Measurements from ENCODE around the gene SPPL3.

Gene SPPL3

DNA sequence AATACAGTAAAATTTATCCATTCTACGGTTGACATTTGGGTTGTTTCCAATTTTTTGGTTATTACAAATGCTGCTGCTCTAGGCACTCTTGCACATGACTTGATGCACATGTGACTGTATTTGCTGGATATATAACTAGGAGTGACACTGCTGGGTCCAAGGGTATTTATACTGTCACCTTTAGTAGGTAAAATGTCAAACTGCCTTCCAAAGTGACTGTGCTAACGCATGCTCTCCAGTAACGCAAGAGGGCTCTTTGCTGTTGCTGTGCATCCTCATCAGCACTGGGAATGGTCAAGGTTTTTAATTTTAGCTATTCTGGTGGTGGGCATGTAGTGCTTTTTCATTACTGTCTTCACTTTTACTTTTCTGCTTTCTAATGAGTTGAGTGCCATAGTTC, 116.3 kb downstream of the SPPL3 start:
- Histone ChIP-seq H3K4me1 (ENCODE audit: insufficient read depth, low read length) (no peaks in the 10 kb centered on the region), H3K4me3 (ENCODE audit: low read length) (no peak overlapping the region), H3K9me3 (ENCODE audit: low read length) (no peaks in the 10 kb centered on the region), H3K36me3 (ENCODE audit: insufficient read depth, low read length) (peaks cover 26% of the 10 kb centered on the region), H3K27me3 (ENCODE audit: insufficient read depth, low read length) (no peaks in the 10 kb centered on the region), H2AFZ (ENCODE audit: low read depth, low read length) (no peak overlapping the region)

DNA sequence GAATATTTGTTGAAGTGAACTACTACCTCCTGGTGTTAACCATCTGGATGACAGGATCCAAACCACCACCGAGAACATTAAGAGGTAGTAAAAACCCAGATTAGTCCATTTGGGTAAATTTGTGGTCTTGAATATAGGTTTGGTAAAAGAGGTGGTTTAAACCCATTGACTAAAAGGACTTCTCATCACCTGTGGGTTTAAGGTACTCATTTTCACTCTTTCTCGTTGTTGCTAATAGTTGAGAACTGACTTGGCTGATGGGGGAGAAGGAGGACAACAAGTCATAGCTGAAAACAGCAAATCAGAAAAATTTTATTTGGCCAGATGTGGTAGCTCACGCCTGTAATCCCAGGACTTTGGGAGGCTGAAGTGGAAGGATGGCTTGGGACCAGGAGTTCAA, 119.4 kb downstream of the SPPL3 start:
- H3K9me3 ChIP-seq (ENCODE audit: low read length), result no peaks in the 10 kb centered on the region
- no peaks in the 10 kb centered on the region for H3K27me3 ChIP-seq (ENCODE audit: insufficient read depth, low read length)
- peaks cover 43% of the 10 kb centered on the region for H3K36me3 ChIP-seq (ENCODE audit: insufficient read depth, low read length)
- H3K4me3 ChIP-seq (ENCODE audit: low read length), result no peak overlapping the region
- no peak overlapping the region for H2AFZ ChIP-seq (ENCODE audit: low read depth, low read length)
- no peaks in the 10 kb centered on the region for H3K4me1 ChIP-seq (ENCODE audit: insufficient read depth, low read length)

- no peaks in the 10 kb centered on the region for H3K27me3 ChIP-seq (ENCODE audit: insufficient read depth, low read length)
- H3K36me3 ChIP-seq (ENCODE audit: insufficient read depth, low read length), result peaks cover 45% of the 10 kb centered on the region
- no peak overlapping the region for H2AFZ ChIP-seq (ENCODE audit: low read depth, low read length)
- no peaks in the 10 kb centered on the region for H3K4me1 ChIP-seq (ENCODE audit: insufficient read depth, low read length)
- no peaks in the 10 kb centered on the region for H3K9me3 ChIP-seq (ENCODE audit: low read length)
- no peak overlapping the region for H3K4me3 ChIP-seq (ENCODE audit: low read length)
These were observed 121.0 kb downstream of the SPPL3 start for GRCh38 chr12:120783197-120783596.

- Histone ChIP-seq H3K4me1 (ENCODE audit: insufficient read depth, low read length) (peaks cover 20% of the 10 kb centered on the region), H3K4me3 (ENCODE audit: low read length) (no peak overlapping the region), H3K9me3 (ENCODE audit: low read length) (no peaks in the 10 kb centered on the region), H3K27me3 (ENCODE audit: insufficient read depth, low read length) (no peaks in the 10 kb centered on the region), H3K36me3 (ENCODE audit: insufficient read depth, low read length) (peaks cover 13% of the 10 kb centered on the region), H2AFZ (ENCODE audit: low read depth, low read length) (no peak overlapping the region)
These were observed 128.2 kb downstream of the SPPL3 start for GRCh38 chr12:120775862-120776552.

DNA sequence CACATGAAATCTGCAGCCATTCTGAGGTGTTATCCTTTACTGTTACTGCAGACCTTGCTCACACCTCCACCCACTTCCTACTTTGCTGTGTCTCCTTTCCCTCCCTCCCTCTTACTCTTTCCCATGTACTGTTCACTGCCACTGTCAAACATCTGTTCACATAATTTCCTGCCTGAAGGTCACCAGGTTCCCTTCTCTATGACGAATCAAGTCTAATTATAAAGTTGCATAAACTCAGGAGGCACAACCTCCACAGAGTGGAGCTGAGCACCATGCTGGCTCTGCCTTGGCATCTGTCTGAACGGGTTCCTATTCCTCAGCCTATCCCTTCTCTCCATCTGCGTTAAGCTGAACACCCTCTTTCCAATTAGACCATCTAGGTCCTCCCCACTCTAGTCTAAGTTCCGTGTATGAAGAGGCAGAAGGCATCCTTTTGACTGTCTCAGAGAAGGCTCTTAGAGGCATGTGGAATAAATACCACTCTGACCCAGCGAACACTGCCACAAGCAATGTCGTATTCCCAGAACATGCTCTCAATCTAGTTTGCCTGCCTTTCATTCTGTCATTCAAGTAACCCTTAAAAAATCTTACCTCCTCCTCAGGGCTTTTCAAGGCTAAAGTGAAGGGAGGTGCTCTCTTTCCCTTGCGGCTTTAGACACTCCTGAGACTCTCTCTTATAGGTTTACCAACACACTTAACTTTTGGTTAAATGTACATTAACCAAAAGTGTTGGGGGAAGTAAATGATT, 129.8 kb downstream of the SPPL3 start:
- Histone ChIP-seq H3K36me3 (ENCODE audit: insufficient read depth, low read length) (peaks cover 10% of the 10 kb centered on the region), H3K4me1 (ENCODE audit: insufficient read depth, low read length) (peaks cover 32% of the 10 kb centered on the region), H3K9me3 (ENCODE audit: low read length) (no peaks in the 10 kb centered on the region), H2AFZ (ENCODE audit: low read depth, low read length) (no peak overlapping the region), H3K27me3 (ENCODE audit: insufficient read depth, low read length) (no peaks in the 10 kb centered on the region), H3K4me3 (ENCODE audit: low read length) (no peak overlapping the region)

GRCh38 chr12:120771097-120771496, 133.1 kb downstream of the SPPL3 start:
- H3K27me3 ChIP-seq (ENCODE audit: insufficient read depth, low read length), result no peaks in the 10 kb centered on the region
- peaks cover 24% of the 10 kb centered on the region for H3K4me1 ChIP-seq (ENCODE audit: insufficient read depth, low read length)
- no peak overlapping the region for H2AFZ ChIP-seq (ENCODE audit: low read depth, low read length)
- peaks cover 29% of the 10 kb centered on the region for H3K36me3 ChIP-seq (ENCODE audit: insufficient read depth, low read length)
- no peak overlapping the region for H3K4me3 ChIP-seq (ENCODE audit: low read length)
- H3K9me3 ChIP-seq (ENCODE audit: low read length), result peaks cover 6% of the 10 kb centered on the region

GRCh38 chr12:120767071-120768024, 136.8 kb downstream of the SPPL3 start:
- no peaks in the 10 kb centered on the region for H3K27me3 ChIP-seq (ENCODE audit: insufficient read depth, low read length)
- H3K4me1 ChIP-seq (ENCODE audit: insufficient read depth, low read length), result peaks cover 21% of the 10 kb centered on the region
- peaks cover 6% of the 10 kb centered on the region for H3K9me3 ChIP-seq (ENCODE audit: low read length)
- H2AFZ ChIP-seq (ENCODE audit: low read depth, low read length), result no peak overlapping the region
- H3K4me3 ChIP-seq (ENCODE audit: low read length), result no peak overlapping the region
- peaks cover 61% of the 10 kb centered on the region for H3K36me3 ChIP-seq (ENCODE audit: insufficient read depth, low read length)

GRCh38 chr12:120766566-120766965, 137.6 kb downstream of the SPPL3 start:
- Histone ChIP-seq H3K9me3 (ENCODE audit: low read length) (peaks cover 6% of the 10 kb centered on the region), H3K27me3 (ENCODE audit: insufficient read depth, low read length) (no peaks in the 10 kb centered on the region), H3K36me3 (ENCODE audit: insufficient read depth, low read length) (peaks cover 68% of the 10 kb centered on the region), H2AFZ (ENCODE audit: low read depth, low read length) (no peak overlapping the region), H3K4me3 (ENCODE audit: low read length) (no peak overlapping the region), H3K4me1 (ENCODE audit: insufficient read depth, low read length) (peaks cover 17% of the 10 kb centered on the region)

DNA sequence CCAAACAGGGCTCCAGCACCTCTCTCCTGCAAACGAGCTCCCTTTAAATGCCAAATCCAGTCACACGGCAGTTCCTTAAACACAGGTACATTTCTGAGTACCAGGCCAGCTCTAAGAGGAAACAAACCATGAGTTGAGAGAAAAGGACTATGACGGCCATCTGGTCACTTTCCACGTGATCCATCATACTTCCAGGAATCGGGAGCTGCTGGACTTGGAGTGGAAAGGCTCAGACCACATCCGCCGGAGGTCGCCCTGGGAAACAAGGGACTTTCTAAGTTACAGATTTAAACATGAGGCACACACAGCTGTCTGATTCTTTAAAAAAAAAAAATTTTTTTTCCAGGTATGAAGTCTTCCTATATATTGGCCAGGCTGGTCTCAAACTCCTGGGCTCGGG, 139.3 kb downstream of the SPPL3 start:
- Histone ChIP-seq H3K4me3 (ENCODE audit: low read length) (no peak overlapping the region), H3K27me3 (ENCODE audit: insufficient read depth, low read length) (no peaks in the 10 kb centered on the region), H3K36me3 (ENCODE audit: insufficient read depth, low read length) (peaks cover 80% of the 10 kb centered on the region)

GRCh38 chr12:120763250-120763649, 140.9 kb downstream of the SPPL3 start:
- H3K4me1 ChIP-seq (ENCODE audit: insufficient read depth, low read length), result no peaks in the 10 kb centered on the region
- H3K4me3 ChIP-seq (ENCODE audit: low read length), result no peak overlapping the region
- peaks cover 74% of the 10 kb centered on the region for H3K36me3 ChIP-seq (ENCODE audit: insufficient read depth, low read length)
- no peak overlapping the region for H2AFZ ChIP-seq (ENCODE audit: low read depth, low read length)
- peaks cover 6% of the 10 kb centered on the region for H3K9me3 ChIP-seq (ENCODE audit: low read length)
- no peaks in the 10 kb centered on the region for H3K27me3 ChIP-seq (ENCODE audit: insufficient read depth, low read length)

More for the DNA sequence above, 139.3 kb downstream of the SPPL3 start:
- no peaks in the 10 kb centered on the region for H3K4me1 ChIP-seq (ENCODE audit: insufficient read depth, low read length)
- H3K9me3 ChIP-seq (ENCODE audit: low read length), result peaks cover 6% of the 10 kb centered on the region
- no peak overlapping the region for H2AFZ ChIP-seq (ENCODE audit: low read depth, low read length)

DNA sequence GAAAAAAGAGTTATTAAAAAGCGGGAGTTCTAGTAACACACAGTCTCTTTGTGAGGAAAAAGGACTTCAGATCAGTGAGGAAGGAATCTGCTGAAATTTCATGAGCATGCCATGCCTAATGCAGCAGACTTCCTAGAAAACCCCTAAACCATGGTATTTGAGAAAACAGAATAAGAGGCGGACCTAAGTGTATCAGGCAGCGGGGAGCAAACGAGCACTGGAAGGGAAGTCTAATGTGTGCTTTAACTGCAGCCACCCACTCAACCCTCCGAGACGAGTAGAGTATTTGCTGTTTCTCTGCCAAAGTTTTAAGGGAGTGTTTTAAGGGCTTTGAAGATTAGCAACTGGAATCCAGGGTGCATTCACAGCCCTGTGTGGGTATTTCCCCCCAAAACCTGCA, 142.1 kb downstream of the SPPL3 start:
- no peaks in the 10 kb centered on the region for H3K4me1 ChIP-seq (ENCODE audit: insufficient read depth, low read length)
- peaks cover 2% of the 10 kb centered on the region for H3K9me3 ChIP-seq (ENCODE audit: low read length)
- H3K27me3 ChIP-seq (ENCODE audit: insufficient read depth, low read length), result no peaks in the 10 kb centered on the region
- no peak overlapping the region for H2AFZ ChIP-seq (ENCODE audit: low read depth, low read length)
- H3K4me3 ChIP-seq (ENCODE audit: low read length), result no peak overlapping the region
- peaks cover 62% of the 10 kb centered on the region for H3K36me3 ChIP-seq (ENCODE audit: insufficient read depth, low read length)

DNA sequence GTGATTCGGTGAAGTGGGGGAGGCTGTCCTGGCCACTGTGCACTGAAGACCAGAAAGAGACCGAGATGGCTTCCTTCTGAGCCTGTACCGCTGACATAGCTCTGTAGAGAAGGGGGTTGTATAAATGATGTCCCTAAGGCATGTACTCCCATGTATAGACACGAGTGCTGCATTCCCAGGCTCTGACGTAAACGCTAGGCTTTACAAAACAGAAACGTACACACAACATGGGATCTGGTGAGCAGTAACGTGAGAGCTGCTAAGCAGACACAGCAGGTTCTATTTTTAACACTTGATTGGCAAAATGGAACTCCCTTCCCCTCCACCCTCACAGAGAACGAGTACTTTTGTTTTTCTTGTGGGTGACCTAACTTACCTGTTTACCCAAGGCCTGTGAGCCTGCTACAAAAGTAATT, 142.6 kb downstream of the SPPL3 start:
- Histone ChIP-seq H3K4me3 (ENCODE audit: low read length) (no peak overlapping the region), H3K36me3 (ENCODE audit: insufficient read depth, low read length) (peaks cover 57% of the 10 kb centered on the region), H3K9me3 (ENCODE audit: low read length) (no peaks in the 10 kb centered on the region), H2AFZ (ENCODE audit: low read depth, low read length) (no peak overlapping the region), H3K27me3 (ENCODE audit: insufficient read depth, low read length) (no peaks in the 10 kb centered on the region), H3K4me1 (ENCODE audit: insufficient read depth, low read length) (no peaks in the 10 kb centered on the region)

All from neuron (in vitro differentiated cells).